Fibroblast of lung (primary cell): Measurements from ENCODE around the gene CCR3.

Experiments
- CTCF ChIP-seq, 2 donors: IDR thresholded peaks in 1 of 2; conservative IDR thresholded peaks in 1 of 2; 1 replicate in 1 of 2; 2 replicates in 1 of 2; pipeline ENCODE4 v1.5.1; 2011 to 2012; ENCODE audit warnings: low read length in 2 of 2, control low read depth in 1 of 2, inconsistent platforms in 1 of 2, low read depth in 1 of 2, mild to moderate bottlenecking in 1 of 2
- EZH2 ChIP-seq: IDR thresholded peaks from 2 replicates; pipeline ENCODE4 v1.5.1; 2012; ENCODE audit warnings: low read length, control low read depth, mild to moderate bottlenecking; ENCODE audit errors: missing control alignments

GRCh38 chr3:46238386-46238785 is 3.9 kb upstream of the CCR3 start:
- no peak for TF ChIP-seq CTCF (conservative IDR thresholded peaks at IDR 0.05 in 1 of 2, IDR thresholded peaks at IDR 0.05 in 1 of 2; ENCODE audit: low read depth in 1 of 2, low read length in 2 of 2)
- TF ChIP-seq EZH2 = no peak
